GM12873 (cell line): Measurements from ENCODE around the gene RNU6-8.

Experiments
- TF ChIP-seq, protein P1 (sequence below): IDR thresholded peaks from 2 replicates; pipeline ENCODE4 v1.5.1; 2012; ENCODE audit warnings: low read depth, mild to moderate bottlenecking, moderate library complexity, low read length, control low read depth; ENCODE audit not compliant: insufficient read depth; ENCODE audit errors: missing control alignments

RNU6-8 gene

DNA sequence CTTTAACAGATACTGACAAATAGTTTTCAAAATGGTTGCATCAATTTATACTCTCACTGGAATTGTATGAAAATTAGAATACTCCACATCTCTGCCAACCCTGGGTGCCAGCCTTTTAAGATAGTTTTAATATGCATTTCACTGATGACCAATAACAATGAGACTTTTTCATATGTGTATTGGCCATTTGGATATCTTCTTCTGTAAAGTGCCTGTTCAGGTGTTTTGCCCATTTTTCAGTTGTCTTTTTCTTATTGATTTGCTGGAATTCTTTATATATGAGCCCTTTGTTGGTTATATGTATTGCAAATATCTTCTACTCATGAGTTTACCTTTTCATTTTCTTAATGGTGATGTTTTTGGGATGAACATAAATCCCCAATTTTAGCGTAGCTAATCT, 18.0 kb downstream of the RNU6-8 start:
- TF ChIP-seq, protein P1, sequence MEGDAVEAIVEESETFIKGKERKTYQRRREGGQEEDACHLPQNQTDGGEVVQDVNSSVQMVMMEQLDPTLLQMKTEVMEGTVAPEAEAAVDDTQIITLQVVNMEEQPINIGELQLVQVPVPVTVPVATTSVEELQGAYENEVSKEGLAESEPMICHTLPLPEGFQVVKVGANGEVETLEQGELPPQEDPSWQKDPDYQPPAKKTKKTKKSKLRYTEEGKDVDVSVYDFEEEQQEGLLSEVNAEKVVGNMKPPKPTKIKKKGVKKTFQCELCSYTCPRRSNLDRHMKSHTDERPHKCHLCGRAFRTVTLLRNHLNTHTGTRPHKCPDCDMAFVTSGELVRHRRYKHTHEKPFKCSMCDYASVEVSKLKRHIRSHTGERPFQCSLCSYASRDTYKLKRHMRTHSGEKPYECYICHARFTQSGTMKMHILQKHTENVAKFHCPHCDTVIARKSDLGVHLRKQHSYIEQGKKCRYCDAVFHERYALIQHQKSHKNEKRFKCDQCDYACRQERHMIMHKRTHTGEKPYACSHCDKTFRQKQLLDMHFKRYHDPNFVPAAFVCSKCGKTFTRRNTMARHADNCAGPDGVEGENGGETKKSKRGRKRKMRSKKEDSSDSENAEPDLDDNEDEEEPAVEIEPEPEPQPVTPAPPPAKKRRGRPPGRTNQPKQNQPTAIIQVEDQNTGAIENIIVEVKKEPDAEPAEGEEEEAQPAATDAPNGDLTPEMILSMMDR = no peak

DNA sequence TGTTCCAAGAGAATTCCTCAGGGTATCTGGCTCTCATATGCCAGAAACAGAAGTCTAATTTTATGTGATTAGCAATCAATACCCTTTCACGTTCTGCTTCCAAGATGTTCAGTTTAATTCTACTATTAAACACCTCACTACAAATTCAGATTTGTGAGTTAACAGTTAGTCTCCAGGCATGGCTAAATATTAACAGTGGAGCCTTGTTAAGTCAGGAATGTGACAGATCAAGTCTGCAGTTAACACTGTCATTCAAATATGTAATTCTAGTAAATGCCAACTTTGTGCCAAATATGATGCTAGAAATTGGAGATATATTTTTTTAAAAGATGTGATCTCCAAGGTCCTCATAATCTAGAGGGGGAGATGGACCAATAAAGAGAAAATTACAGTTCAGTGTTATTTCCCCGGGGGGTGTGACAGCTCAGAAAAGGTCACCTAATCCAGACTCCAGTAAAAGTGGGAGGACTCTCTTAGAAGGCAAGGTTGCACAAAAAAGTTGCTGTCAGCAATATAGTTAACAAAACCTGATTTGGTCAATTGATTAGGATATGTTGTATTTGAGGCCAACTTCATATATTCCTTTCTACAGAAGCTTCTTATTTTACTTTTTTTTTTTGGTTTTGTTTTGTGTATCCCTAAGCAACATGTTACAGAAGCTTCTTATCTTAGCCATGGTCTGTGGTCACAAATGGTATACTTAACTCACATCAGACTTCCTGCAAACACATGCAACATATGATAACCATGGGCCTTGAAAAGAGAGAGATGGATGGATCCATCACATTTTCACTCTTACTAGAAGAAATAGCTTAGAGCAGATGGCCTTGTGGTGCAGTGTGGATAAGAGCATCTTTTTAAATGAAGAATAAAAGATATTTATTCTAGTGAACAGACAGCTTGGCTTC, 19.7 kb downstream of the RNU6-8 start:
- TF ChIP-seq, protein P1 = no peak

DNA sequence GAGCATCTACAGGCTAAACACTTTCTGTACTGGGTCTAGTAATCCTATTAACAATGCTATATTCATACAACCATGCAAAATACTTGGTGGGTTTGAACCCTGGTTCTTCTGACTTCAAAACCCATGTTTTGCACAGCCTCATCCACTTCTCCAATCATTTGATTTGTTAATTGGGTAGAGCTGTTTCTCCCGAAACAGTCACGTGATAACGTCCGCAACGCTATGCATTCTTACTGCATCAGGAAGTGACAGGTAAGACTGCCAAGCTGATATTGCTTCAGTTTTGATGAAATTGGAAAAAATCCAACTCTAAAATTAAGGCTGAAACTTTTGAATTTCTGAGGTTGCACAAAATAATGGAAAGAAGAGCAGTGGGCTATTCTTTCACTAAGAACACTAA, 31.6 kb downstream of the RNU6-8 start:
- TF ChIP-seq, protein P1 = no peak

DNA sequence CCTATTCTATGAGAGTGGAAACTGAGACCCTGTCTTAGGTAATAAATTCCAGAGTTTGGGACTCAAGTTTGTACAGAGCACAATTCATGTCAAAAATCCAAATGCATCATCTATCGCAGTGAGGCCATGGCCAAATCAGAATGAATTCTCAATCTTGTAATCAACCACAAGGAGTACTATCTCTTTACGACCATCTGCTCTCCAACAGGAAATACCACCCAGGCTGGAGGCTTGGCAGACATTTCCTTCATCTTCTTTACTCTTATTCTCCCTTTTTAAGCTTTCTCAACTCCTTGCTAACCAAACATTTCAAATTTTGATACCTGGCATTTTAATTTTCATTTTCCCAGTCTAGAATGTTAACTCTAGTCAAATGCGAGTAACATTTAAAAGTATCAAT, 33.9 kb downstream of the RNU6-8 start:
- TF ChIP-seq, protein P1 = no peak

DNA sequence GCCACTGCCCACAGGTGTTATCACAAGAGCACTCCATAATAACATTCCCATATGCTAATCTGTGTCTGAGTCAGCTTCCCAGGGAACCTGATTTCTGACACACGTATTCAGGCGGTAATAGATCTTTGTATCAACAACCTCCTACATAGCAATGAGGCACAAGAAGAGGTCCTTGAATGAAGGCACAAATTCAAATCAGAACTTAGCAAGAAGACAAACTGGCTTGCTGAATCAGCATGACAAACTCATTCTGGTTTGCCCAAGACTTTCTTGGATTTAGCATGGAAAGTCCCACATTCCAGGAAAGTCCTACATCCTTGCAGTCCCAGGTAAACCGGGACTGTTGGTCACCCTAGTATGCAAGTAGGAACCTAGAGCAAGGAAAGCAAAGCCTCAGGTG, 35.2 kb downstream of the RNU6-8 start:
- TF ChIP-seq, protein P1 = no peak

DNA sequence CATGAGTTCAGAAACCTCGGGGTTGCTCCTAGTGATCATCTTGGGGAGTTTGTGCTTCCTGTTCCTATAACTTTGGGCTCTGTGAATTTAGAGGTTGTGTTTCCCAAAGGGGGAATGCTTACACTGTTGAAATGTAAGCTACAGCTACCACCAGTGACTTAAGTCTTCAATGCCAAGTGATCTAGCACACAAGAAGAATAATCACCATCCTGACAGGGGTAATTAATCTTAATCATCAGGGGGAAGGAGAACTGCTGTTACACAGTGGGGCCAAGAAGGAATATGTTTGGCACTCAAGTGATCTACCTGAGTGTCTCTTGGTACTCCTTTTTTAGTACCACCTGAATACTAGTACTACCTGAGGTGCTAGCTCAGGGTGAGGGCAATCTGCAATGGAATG, 36.1 kb downstream of the RNU6-8 start:
- TF ChIP-seq, protein P1 = no peak

DNA sequence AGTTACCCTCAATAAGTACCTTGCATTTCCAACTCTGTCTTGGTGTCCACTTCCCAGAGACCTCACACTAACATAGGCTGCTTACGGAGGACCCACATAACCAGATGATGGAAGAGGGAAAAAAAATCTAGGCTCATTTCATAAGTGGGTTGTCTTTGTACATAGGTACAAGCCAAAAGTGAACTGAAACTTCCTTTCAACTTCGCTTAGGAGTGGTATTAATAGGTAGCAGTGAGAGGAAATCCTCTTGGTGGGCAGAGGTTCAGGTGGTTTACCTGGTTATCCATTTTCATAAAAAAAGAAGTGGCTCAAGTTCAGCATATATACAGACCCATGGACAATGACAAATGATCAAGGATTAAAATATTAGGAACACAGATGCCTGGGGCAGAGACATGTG, 37.0 kb downstream of the RNU6-8 start:
- TF ChIP-seq, protein P1 = no peak
